ENCODE results near the gene FBXO22.

Gene FBXO22

GRCh38 chr15:75943713-75944215 is 40.1 kb downstream of the FBXO22 start:
- no peak overlapping the region for H3K4me3 ChIP-seq
- no peak overlapping the region for H3K27ac ChIP-seq
- intact Hi-C loops (cut with DNase I; ENCODE audit: low total_unique reads): no loop called here
- DNase-seq: no peak
- peaks cover 0 to 10% of the 10 kb centered on the region in 2 donors for H3K27me3 ChIP-seq
- H3K9me3 ChIP-seq: no peaks in the 10 kb centered on the region
- no peaks in the 10 kb centered on the region for H3K36me3 ChIP-seq
- no peak for TF ChIP-seq CTCF (IDR thresholded peaks at IDR 0.05)
- no peaks in the 10 kb centered on the region for H3K4me1 ChIP-seq

DNA sequence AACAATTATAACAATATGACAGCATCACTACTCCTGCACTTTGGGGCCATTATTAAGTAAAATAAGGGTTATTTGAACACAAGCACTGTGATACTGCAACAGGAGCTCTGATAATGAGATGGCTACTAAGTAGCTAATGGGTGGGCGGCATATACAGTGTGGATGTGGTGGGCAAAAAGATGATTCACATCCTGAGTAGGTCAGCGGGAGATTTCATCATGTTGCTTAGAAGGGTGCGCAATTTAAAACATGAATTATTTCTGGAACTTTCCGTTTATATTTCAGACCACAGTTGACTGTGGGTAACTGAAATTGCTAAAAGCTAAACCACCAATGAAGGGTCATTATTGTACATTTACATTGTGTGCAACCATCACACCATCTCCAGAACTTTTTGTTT is 42.3 kb downstream of the FBXO22 start:
- TF ChIP-seq CTCF (IDR thresholded peaks at IDR 0.05): no peak
- DNase-seq: no peak
- intact Hi-C loops (cut with DNase I; ENCODE audit: low total_unique reads): no loop called here

DNA sequence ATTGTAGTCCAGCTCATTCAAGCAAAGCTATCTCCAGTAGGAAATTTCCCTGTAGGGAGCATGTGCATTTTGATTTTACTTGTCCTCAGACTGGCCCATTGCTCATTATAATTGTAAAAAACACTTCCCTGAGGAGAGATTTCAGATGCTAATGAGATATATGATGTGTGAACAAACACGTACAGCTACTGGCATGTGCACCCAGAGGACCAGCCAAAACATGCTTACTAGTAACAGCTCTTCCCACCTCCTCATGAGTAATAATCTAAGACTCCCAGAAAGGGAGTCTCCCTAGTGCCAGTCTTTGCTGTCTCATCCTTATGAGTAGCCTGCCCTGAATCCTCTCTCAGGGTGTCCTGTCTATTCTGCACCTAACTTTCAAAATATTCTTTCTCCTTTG is 43.4 kb downstream of the FBXO22 start:
- intact Hi-C loops (cut with DNase I; ENCODE audit: low total_unique reads): no loop called here
- TF ChIP-seq CTCF (IDR thresholded peaks at IDR 0.05): no peak
- DNase-seq: no peak
- Histone ChIP-seq H3K4me1 (no peaks in the 10 kb centered on the region), H3K4me3 (no peak overlapping the region), H3K9me3 (no peaks in the 10 kb centered on the region), H3K27me3 (peaks cover 0 to 10% of the 10 kb centered on the region in 2 donors), H3K36me3 (no peaks in the 10 kb centered on the region), H3K27ac (no peak overlapping the region)

More for the DNA sequence above, 42.3 kb downstream of the FBXO22 start:
- Histone ChIP-seq H3K36me3 (no peaks in the 10 kb centered on the region), H3K4me1 (no peaks in the 10 kb centered on the region), H3K27ac (no peak overlapping the region), H3K4me3 (no peak overlapping the region), H3K27me3 (peaks cover 0 to 10% of the 10 kb centered on the region in 2 donors), H3K9me3 (no peaks in the 10 kb centered on the region)

DNA sequence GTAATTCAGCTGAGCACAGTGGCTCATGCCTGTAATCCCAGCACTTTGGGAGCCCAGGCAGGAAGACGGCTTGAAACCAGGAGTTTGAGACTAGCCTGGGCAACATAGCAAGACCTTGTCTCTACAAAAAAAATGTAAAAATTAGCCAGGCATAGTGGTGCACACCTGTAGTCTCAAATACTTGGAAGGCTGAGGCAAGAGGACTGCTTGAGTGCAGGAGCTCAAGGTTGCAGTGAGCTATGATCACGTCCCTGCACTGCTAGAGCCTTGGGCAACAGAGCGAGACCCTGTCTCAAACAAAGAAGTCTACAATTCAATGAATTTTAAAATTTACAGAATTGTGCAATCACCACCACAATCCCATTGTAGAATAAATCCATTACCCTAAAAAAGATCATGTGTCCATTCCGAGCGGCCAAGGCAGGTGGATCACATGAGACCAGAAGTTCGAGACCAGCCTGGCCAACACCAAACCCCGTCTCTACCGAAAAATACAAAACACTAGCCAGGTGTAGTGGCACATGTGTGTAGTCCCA is 45.2 kb downstream of the FBXO22 start:
- no peaks in the 10 kb centered on the region for H3K36me3 ChIP-seq
- TF ChIP-seq CTCF (IDR thresholded peaks at IDR 0.05): no peak
- no peaks in the 10 kb centered on the region for H3K4me1 ChIP-seq
- intact Hi-C loops (cut with DNase I; ENCODE audit: low total_unique reads): no loop called here
- no peak overlapping the region for H3K27ac ChIP-seq
- no peak for DNase-seq
- peaks cover 0 to 12% of the 10 kb centered on the region in 2 donors for H3K27me3 ChIP-seq
- no peaks in the 10 kb centered on the region for H3K9me3 ChIP-seq
- H3K4me3 ChIP-seq: no peak overlapping the region

- intact Hi-C loops (cut with DNase I; ENCODE audit: low total_unique reads): no loop called here
- no peaks in the 10 kb centered on the region for H3K9me3 ChIP-seq
- H3K4me1 ChIP-seq: no peaks in the 10 kb centered on the region
- H3K36me3 ChIP-seq: no peaks in the 10 kb centered on the region
- H3K27ac ChIP-seq: no peak overlapping the region
- peaks cover 0 to 9% of the 10 kb centered on the region in 2 donors for H3K27me3 ChIP-seq
- H3K4me3 ChIP-seq: no peak overlapping the region
- no peak for DNase-seq
- TF ChIP-seq CTCF (IDR thresholded peaks at IDR 0.05): no peak
Observed at GRCh38 chr15:75952525-75952924, 48.8 kb downstream of the FBXO22 start.

- Histone ChIP-seq H3K4me1 (no peaks in the 10 kb centered on the region), H3K9me3 (no peaks in the 10 kb centered on the region), H3K27me3 (peaks cover 0 to 10% of the 10 kb centered on the region in 2 donors), H3K4me3 (no peak overlapping the region), H3K27ac (no peak overlapping the region), H3K36me3 (no peaks in the 10 kb centered on the region)
- intact Hi-C loops (cut with DNase I; ENCODE audit: low total_unique reads): no loop called here
- no peak for TF ChIP-seq CTCF (IDR thresholded peaks at IDR 0.05)
- no peak for DNase-seq
Observed at GRCh38 chr15:75955720-75956119, 52.0 kb downstream of the FBXO22 start.

Data from tibial artery (tissue), 4 donors.